GM12878 (cell line): Measurements from ENCODE around the gene KIRREL1. TPM values are rescaled to one million over a fixed set of nuclear protein-coding genes. Genes with fewer than 3 reads are reported as not detected.

Source experiments
- ATAC-seq: fragments of 200-7000 bp; cut with Tn5 transposase; 3 replicates; pipeline ENCODE4 v1.9.1; 2020; ENCODE audit warnings: mild to moderate bottlenecking, moderate library complexity
- BruUV-seq: library from RNA; stranded (reverse); fragments of 400-500 nt; replicated peaks from 2 replicates; lab custom pipeline; 2021; lab: Mats Ljungman, UMichigan
- CTCF ChIA-PET: fragments of 300-600 bp; sonication (Branson Sonifier 250); formaldehyde crosslinking; extraction: SDS; loops from one replicate; lab custom pipeline; 2021; ENCODE audit warnings: inconsistent platforms; lab: Yijun Ruan, JAX
- POLR2A ChIA-PET: fragments of 350-600 bp; formaldehyde crosslinking; extraction: SDS; loops from one replicate; lab custom pipeline; 2021; ENCODE audit warnings: inconsistent platforms; lab: Charles Lee
- RAD21 ChIA-PET: fragments of 300-600 bp; sonication (Branson Sonifier 250); formaldehyde crosslinking; loops from one replicate; lab custom pipeline; 2023; ENCODE audit warnings: antibody characterized with exemption; ENCODE audit not compliant: unreplicated experiment; lab: Charles Lee
- SMC1A ChIA-PET: fragments of 300-600 bp; sonication (Branson Sonifier 250); formaldehyde crosslinking; loops from one replicate; lab custom pipeline; 2023; ENCODE audit not compliant: unreplicated experiment, uncharacterized antibody; lab: Charles Lee
- DNase-seq: peaks from one replicate; pipeline ENCODE4 v3.0.0-alpha.2; 2011; ENCODE audit warnings: low read depth, low spot score
- FAIRE-seq: peaks from 3 replicates; lab custom pipeline; 2011; peaks lifted over from hg19 to GRCh38; lab: Jason Lieb, UNC
- H2AFZ ChIP-seq: 2 replicates; pipeline ENCODE4 v1.6.0; 2011; ENCODE audit warnings: low read depth, low read length, control low read depth; ENCODE audit not compliant: control insufficient read depth
- H3K27ac ChIP-seq: 2 replicates; pipeline ENCODE4 v1.5.1; 2011; ENCODE audit warnings: control low read depth; ENCODE audit not compliant: control insufficient read depth, insufficient read depth
- H3K27me3 ChIP-seq, 2 experiments: replicated peaks in 1 of 2; 2 replicates each; pipeline versions ENCODE4 v1.6.0 to v1.6.1; 2011; ENCODE audit warnings: low read length in 1 of 2; ENCODE audit not compliant: control insufficient read depth in 2 of 2, insufficient read depth in 2 of 2
- H3K36me3 ChIP-seq, 2 experiments: 2 replicates each; pipeline ENCODE4 v1.5.1; 2011; ENCODE audit warnings: low read length in 1 of 2; ENCODE audit not compliant: control insufficient read depth in 2 of 2, insufficient read depth in 2 of 2
- H3K4me1 ChIP-seq: 2 replicates; pipeline ENCODE4 v1.6.1; 2011; ENCODE audit warnings: mild to moderate bottlenecking, low read length, moderate library complexity, mixed read lengths; ENCODE audit not compliant: control insufficient read depth, insufficient read depth
- H3K4me2 ChIP-seq: 2 replicates; pipeline ENCODE4 v1.6.0; 2011; ENCODE audit warnings: control low read depth; ENCODE audit not compliant: control insufficient read depth, insufficient read depth
- H3K4me3 ChIP-seq: fragments of 200-600 bp; sonication (generic); 2 replicates; pipeline ENCODE4 v1.5.1; 2016
- H3K79me2 ChIP-seq: 2 replicates; pipeline ENCODE4 v1.6.0; 2011; ENCODE audit warnings: low read length; ENCODE audit not compliant: control insufficient read depth, insufficient read depth
- H3K9ac ChIP-seq: 2 replicates; pipeline ENCODE4 v1.8.0; 2011; ENCODE audit warnings: low read length, control low read depth, mixed read lengths; ENCODE audit not compliant: control insufficient read depth, insufficient read depth
- H3K9me3 ChIP-seq: replicated peaks from 3 replicates; pipeline ENCODE4 v1.5.1; 2011; ENCODE audit warnings: mild to moderate bottlenecking, low read length; ENCODE audit not compliant: control insufficient read depth, insufficient read depth
- H4K20me1 ChIP-seq: 2 replicates; pipeline ENCODE4 v1.6.0; 2011; ENCODE audit not compliant: control insufficient read depth, insufficient read depth
- ESRRA ChIP-seq: IDR thresholded peaks from 2 replicates; pipeline ENCODE4 v1.6.1; 2012; ENCODE audit warnings: mild to moderate bottlenecking, low read length, improper control_type of control experiment
- IKZF2 ChIP-seq, 2 experiments: fragments of 450-650 bp; IDR thresholded peaks; 2 replicates each; pipeline ENCODE4 v1.6.1; 2017; ENCODE audit warnings: mild to moderate bottlenecking in 2 of 2, moderate library complexity in 2 of 2
- MEF2B ChIP-seq: fragments of 450-650 bp; IDR thresholded peaks from 2 replicates; pipeline ENCODE4 v1.6.1; 2018; ENCODE audit warnings: mild to moderate bottlenecking, moderate library complexity; ENCODE audit not compliant: partially characterized antibody, poor library complexity, severe bottlenecking
- RAD21 ChIP-seq: IDR thresholded peaks from 2 replicates; pipeline ENCODE4 v1.6.1; 2011; ENCODE audit warnings: mild to moderate bottlenecking, low read depth, low read length, moderate library complexity; ENCODE audit not compliant: insufficient read depth
- SMC3 ChIP-seq: IDR thresholded peaks from 2 replicates; pipeline ENCODE4 v1.6.1; 2011; ENCODE audit warnings: low read length, improper control_type of control experiment, borderline replicate concordance
- STAT3 ChIP-seq: IDR thresholded peaks from 2 replicates; pipeline ENCODE4 v1.6.1; 2011; ENCODE audit warnings: low read depth, low read length, improper control_type of control experiment
- TCF7 ChIP-seq: IDR thresholded peaks from 2 replicates; pipeline ENCODE4 v1.6.1; 2014; ENCODE audit warnings: antibody characterized with exemption, borderline replicate concordance
- YBX1 ChIP-seq: fragments of 450-650 bp; IDR thresholded peaks from 2 replicates; pipeline ENCODE4 v1.6.1; 2016; ENCODE audit warnings: antibody characterized with exemption
- ZBED1 ChIP-seq: IDR thresholded peaks from 2 replicates; pipeline ENCODE4 v1.6.1; 2016; ENCODE audit warnings: borderline replicate concordance
- WGBS: methylation state at CpG from one replicate; pipeline ENCODE4 v1.1.6; 2016; ENCODE audit warnings: low lambda C conversion rate; ENCODE audit not compliant: insufficient replicate concordance, insufficient coverage; ENCODE audit errors: missing lambda C conversion rate; 5-methylcytosine and 5-hydroxymethylcytosine counted together
- in situ Hi-C: fragments of 300-500 bp; cut with MboI; formaldehyde crosslinking; loops from 9 replicates; pipeline ENCODE4 v1.14.3; 2018; ENCODE audit warnings: mixed read lengths
- intact Hi-C: fragments of 100-400 bp; cut with micrococcal nuclease; formaldehyde crosslinking; loops from one replicate; pipeline ENCODE4 v1.14.2; 2022; ENCODE audit not compliant: unreplicated experiment
- polyA plus RNA-seq, 11 experiments: library from polyadenylated mRNA; depleted of rRNA in 4 of 11; unstranded in 6 of 11; stranded (reverse) in 5 of 11; fragments of >200 nt; fragmentation: Nextera tagmentation in 4 of 11; fragmentation: Illumina TruSeq in 1 of 11; extraction: Ambion mirVana in 4 of 11; extraction: Trizol in 1 of 11; gene quantifications; 1 replicate in 1 of 11; 2 replicates in 10 of 11; pipeline versions ENCODE4 v1.2.1 to v1.2.3, GENCODE V29; 2011 to 2016; ENCODE audit warnings: inconsistent platforms in 2 of 11, missing spikeins in 2 of 11, low read depth in 1 of 11
- total RNA-seq, 4 experiments: library from RNA; depleted of rRNA in 3 of 4; stranded (reverse); fragments of >200 nt in 3 of 4; fragmentation: Illumina TruSeq in 1 of 4; extraction: Trizol in 1 of 4; gene quantifications; 2 replicates each; pipeline versions ENCODE4 v1.2.1 to v1.2.3, GENCODE V29; 2013 to 2021
- TF ChIP-seq, protein P1 (sequence below): fragments of 150-350 bp; IDR thresholded peaks from 2 replicates; pipeline ENCODE4 v1.6.1; 2016; ENCODE audit warnings: low read depth, low read length
- TF ChIP-seq, protein P2 (sequence below): fragments of 450-650 bp; IDR thresholded peaks from 2 replicates; pipeline ENCODE4 v1.6.1; 2016; ENCODE audit warnings: mild to moderate bottlenecking
- TF ChIP-seq, protein P3 (sequence below), 3 experiments: IDR thresholded peaks in 2 of 3; conservative IDR thresholded peaks in 1 of 3; 2 replicates each; pipeline ENCODE4 v1.5.1; 2011; ENCODE audit warnings: low read depth in 3 of 3, low read length in 3 of 3, mild to moderate bottlenecking in 3 of 3, control low read depth in 2 of 3, moderate library complexity in 2 of 3, inconsistent platforms in 1 of 3, mixed read lengths in 1 of 3; ENCODE audit not compliant: control insufficient read depth in 2 of 3, insufficient read depth in 1 of 3; ENCODE audit errors: extremely low read depth in 1 of 3

KIRREL1 gene
- total and polyA plus RNA-seq, 10 of the 15 experiments (the other 5 are each of a cell fraction or from before 2014, with no cell fraction given): 0.15 TPM; not detected in 9

DNA sequence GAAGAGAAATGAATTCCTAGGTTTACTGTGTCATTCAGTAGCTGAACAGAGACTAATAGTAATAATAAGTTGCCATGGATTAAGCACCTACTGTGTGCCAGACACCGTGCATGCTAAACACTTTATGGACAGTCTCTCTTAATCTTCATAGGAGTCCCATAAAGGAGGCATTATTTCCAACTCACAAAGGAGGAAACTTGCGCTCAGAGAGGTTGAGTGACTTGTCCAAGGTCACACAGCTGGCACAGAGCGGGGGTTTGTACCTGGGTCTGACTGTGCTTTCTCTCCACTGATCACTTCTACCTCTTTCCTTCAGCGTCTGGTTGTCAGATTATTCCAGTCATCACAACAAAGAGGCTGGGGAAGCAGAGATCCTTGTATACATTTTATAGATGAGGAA is 91.3 kb downstream of the KIRREL1 start (continued):
- TF ChIP-seq, protein P1, sequence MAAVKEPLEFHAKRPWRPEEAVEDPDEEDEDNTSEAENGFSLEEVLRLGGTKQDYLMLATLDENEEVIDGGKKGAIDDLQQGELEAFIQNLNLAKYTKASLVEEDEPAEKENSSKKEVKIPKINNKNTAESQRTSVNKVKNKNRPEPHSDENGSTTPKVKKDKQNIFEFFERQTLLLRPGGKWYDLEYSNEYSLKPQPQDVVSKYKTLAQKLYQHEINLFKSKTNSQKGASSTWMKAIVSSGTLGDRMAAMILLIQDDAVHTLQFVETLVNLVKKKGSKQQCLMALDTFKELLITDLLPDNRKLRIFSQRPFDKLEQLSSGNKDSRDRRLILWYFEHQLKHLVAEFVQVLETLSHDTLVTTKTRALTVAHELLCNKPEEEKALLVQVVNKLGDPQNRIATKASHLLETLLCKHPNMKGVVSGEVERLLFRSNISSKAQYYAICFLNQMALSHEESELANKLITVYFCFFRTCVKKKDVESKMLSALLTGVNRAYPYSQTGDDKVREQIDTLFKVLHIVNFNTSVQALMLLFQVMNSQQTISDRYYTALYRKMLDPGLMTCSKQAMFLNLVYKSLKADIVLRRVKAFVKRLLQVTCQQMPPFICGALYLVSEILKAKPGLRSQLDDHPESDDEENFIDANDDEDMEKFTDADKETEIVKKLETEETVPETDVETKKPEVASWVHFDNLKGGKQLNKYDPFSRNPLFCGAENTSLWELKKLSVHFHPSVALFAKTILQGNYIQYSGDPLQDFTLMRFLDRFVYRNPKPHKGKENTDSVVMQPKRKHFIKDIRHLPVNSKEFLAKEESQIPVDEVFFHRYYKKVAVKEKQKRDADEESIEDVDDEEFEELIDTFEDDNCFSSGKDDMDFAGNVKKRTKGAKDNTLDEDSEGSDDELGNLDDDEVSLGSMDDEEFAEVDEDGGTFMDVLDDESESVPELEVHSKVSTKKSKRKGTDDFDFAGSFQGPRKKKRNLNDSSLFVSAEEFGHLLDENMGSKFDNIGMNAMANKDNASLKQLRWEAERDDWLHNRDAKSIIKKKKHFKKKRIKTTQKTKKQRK: no peak
- TF ChIP-seq YBX1: no peak
- TF ChIP-seq ESRRA: no peak
- no peak for TF ChIP-seq TCF7
- TF ChIP-seq, protein P2, sequence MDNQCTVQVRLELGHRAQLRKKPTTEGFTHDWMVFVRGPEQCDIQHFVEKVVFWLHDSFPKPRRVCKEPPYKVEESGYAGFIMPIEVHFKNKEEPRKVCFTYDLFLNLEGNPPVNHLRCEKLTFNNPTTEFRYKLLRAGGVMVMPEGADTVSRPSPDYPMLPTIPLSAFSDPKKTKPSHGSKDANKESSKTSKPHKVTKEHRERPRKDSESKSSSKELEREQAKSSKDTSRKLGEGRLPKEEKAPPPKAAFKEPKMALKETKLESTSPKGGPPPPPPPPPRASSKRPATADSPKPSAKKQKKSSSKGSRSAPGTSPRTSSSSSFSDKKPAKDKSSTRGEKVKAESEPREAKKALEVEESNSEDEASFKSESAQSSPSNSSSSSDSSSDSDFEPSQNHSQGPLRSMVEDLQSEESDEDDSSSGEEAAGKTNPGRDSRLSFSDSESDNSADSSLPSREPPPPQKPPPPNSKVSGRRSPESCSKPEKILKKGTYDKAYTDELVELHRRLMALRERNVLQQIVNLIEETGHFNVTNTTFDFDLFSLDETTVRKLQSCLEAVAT: no peak

DNA sequence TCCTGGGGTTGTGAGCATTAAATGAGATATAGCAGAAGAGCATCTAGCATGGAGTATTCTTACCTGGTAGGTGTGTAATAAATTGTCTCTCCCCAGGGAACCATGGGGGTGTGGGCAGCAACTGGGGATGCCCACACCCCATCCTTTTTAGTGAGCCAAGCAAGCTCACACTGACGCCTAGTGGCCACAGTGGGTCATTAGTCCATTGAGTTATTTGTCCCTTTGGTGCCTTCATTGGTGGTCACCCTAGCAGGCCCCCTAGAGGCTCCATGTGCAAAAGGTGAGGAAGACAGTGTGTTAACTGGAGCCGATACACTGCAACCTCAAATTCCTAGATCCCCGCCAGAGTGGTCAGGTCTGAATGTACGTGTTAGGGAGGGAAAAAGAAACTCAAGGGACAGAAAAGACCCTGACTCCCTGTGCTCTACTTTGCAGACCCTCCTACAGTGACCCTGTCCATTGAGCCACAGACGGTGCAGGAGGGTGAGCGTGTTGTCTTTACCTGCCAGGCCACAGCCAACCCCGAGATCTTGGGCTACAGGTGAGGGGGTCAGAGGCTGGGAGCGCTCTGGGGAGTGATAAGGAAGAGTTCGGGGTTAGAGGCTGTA is 94.0 kb downstream of the KIRREL1 start:
- H3K27me3 ChIP-seq: peaks cover 0 to 2% of the 10 kb centered on the region in 2 experiments; a peak in 2 of 4 replicates
- no peaks in the 10 kb centered on the region for H3K36me3 ChIP-seq
- intact Hi-C loops: loop anchor here (1.0 to 5.0 kb wide), 2 partner anchors 95 to 124 kb away; partner anchors contain the start of gene KIRREL1

More for the DNA sequence above, 94.0 kb downstream of the KIRREL1 start:
- no peaks in the 10 kb centered on the region for H3K79me2 ChIP-seq
- TF ChIP-seq RAD21: peak; percentile 56
- TF ChIP-seq STAT3: no peak
- peak; percentile 33 for TF ChIP-seq MEF2B
- TF ChIP-seq ESRRA: no peak
- TF ChIP-seq SMC3: peak; percentile 48; the same call in 1 of the 2 replicates
- TF ChIP-seq, protein P3, sequence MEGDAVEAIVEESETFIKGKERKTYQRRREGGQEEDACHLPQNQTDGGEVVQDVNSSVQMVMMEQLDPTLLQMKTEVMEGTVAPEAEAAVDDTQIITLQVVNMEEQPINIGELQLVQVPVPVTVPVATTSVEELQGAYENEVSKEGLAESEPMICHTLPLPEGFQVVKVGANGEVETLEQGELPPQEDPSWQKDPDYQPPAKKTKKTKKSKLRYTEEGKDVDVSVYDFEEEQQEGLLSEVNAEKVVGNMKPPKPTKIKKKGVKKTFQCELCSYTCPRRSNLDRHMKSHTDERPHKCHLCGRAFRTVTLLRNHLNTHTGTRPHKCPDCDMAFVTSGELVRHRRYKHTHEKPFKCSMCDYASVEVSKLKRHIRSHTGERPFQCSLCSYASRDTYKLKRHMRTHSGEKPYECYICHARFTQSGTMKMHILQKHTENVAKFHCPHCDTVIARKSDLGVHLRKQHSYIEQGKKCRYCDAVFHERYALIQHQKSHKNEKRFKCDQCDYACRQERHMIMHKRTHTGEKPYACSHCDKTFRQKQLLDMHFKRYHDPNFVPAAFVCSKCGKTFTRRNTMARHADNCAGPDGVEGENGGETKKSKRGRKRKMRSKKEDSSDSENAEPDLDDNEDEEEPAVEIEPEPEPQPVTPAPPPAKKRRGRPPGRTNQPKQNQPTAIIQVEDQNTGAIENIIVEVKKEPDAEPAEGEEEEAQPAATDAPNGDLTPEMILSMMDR (IDR thresholded peaks at IDR 0.05 in 2 of 3, conservative IDR thresholded peaks at IDR 0.05 in 1 of 3; ENCODE audit: control insufficient read depth in 2 of 3, extremely low read depth in 1 of 3, insufficient read depth in 1 of 3, low read depth in 3 of 3, low read length in 3 of 3): peak; percentile 64 to 93 (median 86)
- TF ChIP-seq ZBED1: no peak
- no peak for TF ChIP-seq IKZF2 (IDR thresholded peaks at IDR 0.05)
- TF ChIP-seq, all 136 proteins: peak for 4
- Histone ChIP-seq H3K9me3 (no peaks in the 10 kb centered on the region), H3K4me3 (no peak overlapping the region), H3K4me1 (no peaks in the 10 kb centered on the region), H3K9ac (no peak overlapping the region), H3K27ac (no peak overlapping the region), H4K20me1 (no peaks in the 10 kb centered on the region; the same call in 1 of the 2 replicates), H2AFZ (no peak overlapping the region), H3K4me2 (no peak overlapping the region)
- POLR2A ChIA-PET: no interaction called here
- DNase-seq: no peak
- peak; percentile 94 for ATAC-seq
- in situ Hi-C loops: no loop called here
- CTCF ChIA-PET: interaction anchor here (0.7 to 1.9 kb wide), 8 partner anchors 8 to 507 kb away, joined by 3 to 9 read pairs (median 3); no protein-coding TSS in a partner anchor
- SMC1A ChIA-PET: no interaction called here
- WGBS: 30% methylated on average over 9 of the region's 9 CpGs
- BruUV-seq: no TSS peak
- peak; percentile 93 for FAIRE-seq
- RAD21 ChIA-PET: interaction anchor here (1.0 kb wide), 1 partner anchor 96 kb away, joined by 3 read pairs; no protein-coding TSS in a partner anchor
